Hematopoietic multipotent progenitor cell treated with erythropoietin and hydrocortisone succinate and interleukin-3 and kit ligand, for 15 days (in vitro differentiated cells): ENCODE data around the gene PTPN21.

ENCODE experiments used
- DNase-seq: peaks from one replicate; pipeline ENCODE4 v3.0.0-alpha.2; 2015; ENCODE audit warnings: low spot score

Gene PTPN21

DNA sequence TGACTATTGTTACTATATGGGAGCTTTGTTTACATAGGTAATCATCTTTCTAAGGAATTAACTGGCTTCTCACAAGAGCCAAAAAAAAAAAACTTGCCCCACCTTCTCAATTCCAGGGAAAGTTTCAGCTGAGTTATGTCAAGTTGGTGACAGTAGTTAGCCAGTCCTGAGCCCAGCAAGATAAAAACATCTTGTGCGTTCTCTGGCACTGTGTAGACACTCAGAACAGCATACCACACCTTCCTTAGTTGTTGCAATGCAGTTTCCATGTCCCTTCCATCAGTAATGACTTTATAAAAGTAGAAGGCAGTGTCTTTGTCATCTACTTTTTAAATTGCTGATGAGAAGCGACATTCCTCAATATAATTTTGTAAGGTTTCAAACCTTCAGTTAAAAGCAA is 50.2 kb downstream of the PTPN21 start:
- DNase-seq = no peak

DNA sequence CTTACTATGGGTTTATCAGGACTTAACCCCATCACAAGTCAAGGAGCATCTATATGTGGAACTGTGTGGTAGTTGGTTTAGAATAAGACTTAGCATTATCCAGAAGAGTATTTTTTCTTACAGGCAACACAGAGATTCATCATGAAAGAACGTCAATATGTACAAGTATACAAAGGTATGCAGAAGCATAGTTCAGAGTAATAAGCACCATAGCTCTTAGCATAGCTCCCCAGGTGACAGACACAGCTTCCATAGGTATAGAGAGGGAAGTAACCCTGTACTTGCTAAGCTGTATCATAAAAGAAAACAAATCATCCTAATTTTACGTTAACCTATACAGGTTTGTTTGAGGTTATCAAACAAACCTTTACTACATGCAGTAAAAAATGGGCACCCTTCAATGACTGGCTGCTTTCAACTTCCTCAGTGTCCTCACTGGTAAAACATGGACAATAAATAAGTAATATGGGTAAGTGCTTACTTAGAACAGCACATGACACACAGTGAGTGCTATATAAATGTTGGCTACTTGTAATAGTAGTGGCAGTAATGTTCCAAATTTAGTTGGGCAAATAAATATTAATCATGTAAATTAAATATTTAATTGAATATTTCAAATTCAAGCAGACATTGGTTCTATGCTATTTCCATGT is 50.9 kb downstream of the PTPN21 start:
- no peak for DNase-seq

DNA sequence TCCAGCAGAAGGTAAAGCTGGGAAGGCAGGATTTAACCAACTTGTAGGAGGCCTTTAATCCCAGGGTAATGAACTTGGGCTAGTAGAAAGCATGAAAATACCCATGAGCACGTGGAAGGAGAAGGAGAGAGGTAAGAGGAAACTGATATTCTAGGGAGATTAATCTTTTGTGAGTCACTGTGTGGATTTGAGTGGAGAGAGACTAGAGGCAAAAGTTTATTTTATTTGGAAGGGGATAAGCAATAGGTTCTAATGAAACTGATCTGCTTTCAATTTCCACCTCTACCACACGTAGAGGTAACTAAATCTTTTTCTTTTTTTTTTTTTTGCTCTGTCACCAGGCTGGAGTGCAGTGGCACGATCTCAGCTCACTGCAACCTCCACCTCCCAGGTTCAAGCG is 52.1 kb downstream of the PTPN21 start:
- DNase-seq = no peak

DNA sequence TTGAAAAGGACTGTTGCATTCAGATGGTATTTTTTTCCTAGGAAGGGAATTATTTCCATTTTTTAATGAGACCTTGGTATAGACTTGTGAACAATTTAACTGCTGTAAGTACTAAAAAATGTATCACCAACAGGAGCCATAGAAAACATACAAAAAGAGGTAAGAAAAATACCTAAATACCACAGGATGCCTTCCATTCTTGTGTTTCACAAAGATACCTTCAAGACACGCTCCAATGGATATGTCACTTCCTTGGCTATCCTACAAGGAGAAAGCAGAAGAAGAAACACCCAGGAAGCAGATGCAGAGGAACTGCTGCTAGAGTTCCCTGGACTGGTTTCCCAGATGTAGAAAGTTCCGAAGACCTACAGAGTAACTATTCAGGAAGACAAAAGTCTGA is 54.2 kb downstream of the PTPN21 start:
- DNase-seq = no peak

DNA sequence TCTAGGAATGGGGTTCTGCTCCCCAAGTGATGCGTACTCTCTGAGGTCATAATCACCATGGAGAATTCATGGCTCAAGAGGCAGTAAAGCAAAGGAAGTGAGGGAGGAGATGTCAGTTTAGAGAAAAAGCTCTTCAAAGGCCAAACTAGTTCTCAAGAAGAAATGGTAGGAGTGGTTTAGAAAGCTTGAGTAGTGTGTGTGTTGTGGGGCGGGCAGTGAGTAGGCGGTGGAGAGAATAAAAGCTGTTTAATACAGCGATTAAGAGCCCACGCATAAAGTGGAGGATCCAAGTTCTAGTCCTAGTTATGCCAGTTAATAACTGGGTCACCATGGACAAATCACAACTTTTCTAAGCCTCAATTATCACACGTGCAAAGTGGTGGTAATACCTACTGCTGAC is 55.6 kb downstream of the PTPN21 start:
- DNase-seq = no peak

DNA sequence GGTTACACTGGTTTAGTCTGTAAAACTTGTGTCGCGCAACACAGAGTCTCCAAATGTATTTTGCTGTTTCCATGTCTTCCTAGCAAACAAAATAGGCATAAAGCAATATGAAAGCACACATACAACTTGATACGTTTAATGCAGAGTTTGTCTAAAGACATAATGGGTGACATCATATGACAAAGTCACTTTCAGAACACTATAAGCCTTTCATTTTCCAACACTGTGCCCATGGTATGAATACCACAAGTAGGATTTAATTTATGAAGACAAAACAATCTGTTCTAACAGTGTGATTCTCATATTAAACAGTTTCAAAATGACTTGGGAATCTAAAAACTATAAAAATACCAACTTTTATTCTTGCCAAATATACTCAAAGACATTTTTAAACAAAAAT is 58.4 kb downstream of the PTPN21 start:
- DNase-seq = no peak

DNA sequence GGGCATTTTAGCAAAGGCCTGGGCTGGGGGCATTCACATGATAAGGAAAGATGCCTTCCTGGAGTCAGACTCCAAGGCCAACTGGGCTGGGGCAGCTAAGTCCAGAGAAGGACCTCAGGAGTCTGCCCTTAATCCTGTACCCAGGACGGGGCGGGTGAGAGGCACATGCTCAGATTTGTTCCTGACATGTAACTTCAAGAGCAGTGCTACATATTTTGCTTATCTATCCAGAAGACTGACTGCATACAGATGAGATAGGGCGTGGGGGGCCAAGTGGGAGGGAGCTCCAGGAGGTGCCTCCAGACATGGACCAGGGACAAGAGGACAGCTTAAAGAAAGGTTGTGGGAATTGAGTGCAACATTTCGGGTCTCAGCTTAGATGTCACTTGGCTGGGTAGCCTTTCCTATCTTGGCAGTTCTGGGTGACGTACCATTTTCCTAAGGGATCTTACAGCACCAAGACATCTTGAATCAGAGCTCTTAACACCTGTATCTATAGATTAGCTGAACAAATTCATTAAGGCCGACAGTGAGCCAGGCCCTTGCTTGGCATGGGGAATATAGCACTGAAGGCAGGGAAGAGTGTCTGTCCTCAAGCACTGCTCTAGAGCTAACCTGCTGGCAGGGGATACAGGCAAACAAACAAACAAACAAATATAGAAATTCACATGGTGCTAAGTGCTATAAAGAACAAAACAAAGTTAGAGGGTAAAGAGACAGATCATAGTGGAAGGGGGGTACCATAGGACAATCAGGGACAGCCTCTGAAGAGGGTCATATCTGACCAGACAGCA is 61.2 kb downstream of the PTPN21 start:
- no peak for DNase-seq

DNA sequence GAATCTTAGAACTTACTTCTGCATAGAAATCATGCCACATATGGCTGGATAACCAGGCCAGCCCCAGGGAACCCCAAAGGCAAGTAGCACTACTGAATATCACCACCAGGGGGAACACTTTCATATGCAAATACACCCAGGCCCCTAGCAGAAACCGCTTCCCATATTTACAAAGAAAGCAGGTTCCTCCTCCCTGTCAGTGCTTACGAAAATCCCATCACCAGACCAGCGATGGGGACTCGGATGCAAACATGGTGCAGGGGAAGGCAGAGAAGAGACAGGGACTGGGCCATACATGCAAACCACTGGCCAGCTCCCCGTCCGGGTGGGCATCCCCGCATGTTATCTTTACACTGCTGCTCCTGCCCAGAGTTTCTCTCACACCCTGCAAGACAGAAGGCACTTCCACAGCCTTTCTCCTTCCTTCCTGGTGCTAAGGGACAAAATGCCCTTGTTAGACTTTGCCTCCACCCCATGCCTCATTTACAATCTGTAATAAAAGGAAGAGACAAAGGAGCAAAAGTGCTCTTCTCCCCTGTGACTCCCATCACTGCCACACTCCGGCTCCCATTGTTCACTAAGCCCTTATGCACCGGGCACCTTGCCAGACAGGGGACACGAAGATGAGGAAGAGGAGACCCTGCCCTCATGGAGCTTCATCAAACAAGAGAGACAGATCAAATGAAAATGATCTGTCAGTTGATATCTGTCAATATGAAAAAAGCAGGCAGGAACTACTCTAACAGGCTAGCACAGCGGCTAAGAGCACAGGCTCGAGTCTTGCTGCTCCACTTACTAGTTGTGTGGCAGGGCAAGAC is 62.3 kb downstream of the PTPN21 start:
- DNase-seq = peak; percentile 60

DNA sequence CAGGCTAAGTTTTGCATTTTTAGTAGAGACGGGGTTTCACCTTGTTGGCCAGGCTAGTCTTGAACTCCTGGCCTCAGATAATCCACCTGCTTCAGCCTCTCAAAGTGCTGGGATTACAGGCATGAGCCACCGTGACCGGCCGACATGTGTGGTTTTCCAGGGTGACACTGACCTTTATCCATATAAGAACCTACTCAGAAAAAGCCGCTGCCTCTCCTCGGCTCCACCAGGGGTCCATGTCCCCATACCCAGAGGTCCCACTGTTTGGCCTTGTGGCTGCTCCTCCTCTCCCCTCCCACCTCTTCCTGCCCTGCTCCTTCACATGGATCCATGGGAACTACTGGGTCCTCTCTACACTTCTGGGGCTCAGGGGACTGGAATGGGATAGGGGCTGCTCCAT is 64.6 kb downstream of the PTPN21 start:
- DNase-seq = no peak

DNA sequence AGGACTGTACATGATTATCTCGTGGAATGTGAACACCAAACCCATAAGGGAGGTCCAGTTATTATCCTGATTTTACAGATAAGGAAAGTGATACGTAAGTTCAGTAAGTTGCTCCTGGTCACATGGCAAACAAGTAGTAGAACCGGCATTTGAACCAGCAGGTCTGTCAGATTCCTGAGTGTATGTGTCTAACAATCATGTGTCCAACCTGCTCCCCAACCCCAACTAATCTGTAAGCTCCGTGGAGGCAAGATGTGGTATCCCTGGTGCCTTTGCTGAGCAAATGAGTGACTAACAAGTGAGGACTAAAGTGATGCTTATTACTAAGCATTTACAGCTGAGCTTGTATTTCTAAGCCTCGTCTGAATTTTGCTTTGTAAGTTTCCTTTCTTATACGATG is 65.9 kb downstream of the PTPN21 start:
- DNase-seq = no peak

DNA sequence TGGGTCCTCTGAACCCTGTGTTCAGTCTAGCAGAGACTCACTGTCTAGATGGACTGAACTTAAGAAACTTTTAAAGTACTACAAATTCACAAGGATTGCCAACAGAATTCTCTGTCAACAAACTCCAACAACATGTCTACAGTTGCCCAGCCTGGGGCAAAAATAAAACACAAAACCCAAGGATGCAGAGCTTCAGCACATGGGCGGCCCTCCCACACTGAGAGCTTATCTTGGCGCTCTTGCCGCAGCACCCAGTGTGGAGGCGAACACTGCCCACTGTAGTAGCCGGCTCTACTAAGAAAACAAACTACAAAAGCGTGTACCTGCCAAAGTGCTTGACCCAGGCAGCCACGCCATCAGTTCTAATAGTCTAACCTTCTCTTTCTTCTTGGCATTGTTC is 66.7 kb downstream of the PTPN21 start:
- no peak for DNase-seq

DNA sequence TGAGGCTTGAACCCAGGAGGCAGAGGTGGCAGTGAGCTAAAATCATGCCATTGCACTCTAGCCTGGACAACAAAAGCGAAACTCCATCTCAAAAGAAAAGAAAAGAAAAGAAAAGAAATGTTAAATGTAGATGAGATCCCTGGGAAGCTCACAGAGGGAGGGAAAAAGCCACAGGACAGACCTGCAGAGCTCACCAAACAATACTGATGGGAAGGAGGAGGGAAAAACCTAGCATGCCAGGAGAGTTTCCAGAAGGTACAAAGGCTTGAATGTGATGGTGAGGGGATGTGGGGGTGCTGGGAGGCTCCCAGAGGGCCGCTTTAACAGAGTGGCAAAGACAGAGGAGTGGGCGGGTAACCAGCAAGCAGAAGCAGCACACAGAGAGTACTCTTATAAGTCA is 72.3 kb downstream of the PTPN21 start:
- no peak for DNase-seq

DNA sequence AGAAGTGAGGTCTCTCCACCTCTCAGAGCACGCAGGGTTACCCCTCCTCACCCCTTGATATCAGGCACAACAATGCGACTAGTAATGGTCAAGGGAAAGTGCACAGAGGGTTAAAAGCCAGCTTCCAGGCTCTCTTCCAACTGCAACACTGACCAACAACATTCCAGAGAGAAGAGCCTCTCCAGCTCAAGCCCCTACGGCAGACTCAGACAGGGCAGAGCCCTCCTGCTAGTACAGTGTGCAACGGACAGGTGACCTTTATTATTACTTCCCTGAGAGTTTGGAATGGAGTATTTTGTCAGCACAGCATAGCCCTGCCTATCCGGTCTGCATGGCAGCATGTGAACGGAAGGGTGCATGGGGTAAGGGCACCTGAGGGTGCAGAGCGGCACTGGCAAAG is 73.0 kb downstream of the PTPN21 start:
- DNase-seq = no peak

DNA sequence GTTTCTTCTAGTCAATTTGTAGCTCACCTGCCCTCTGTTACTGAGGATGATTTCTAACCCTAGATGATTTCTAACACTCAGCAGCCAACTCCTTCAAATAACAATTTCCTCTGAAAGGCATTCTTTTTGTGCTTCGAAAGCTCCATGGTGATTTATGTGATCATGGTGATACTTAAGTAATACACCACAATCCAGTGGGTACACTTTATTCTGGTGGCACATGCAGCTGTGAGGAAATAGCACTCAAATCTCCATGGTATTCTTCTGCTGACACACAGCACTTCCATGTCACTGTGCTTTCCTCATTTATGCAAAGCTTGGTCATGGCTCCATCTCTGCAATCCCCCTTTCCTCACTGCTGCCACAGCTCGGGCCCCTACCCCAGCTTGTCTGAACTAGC is 73.7 kb downstream of the PTPN21 start:
- DNase-seq = no peak

DNA sequence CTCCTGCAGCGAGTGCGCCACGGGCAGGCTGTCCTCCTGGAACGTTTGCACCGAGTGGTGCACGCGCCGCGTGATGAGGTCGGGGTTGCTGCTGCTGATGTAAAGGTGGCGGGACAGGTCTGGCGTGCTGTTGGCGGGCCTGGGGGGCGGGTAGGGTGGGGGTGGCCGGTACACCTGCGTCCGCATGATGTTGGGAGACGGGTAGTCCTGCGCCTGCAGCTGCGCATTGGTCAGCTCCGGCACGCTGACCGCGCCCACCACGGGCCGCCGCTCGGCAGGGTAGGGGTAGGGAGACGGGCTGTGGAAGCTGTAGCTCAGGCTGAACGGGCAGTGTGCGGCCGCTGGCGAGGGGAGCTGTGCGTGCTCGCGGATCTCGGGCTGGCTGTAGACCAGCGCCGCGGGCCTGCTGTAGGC is 75.2 kb downstream of the PTPN21 start:
- DNase-seq = no peak

DNA sequence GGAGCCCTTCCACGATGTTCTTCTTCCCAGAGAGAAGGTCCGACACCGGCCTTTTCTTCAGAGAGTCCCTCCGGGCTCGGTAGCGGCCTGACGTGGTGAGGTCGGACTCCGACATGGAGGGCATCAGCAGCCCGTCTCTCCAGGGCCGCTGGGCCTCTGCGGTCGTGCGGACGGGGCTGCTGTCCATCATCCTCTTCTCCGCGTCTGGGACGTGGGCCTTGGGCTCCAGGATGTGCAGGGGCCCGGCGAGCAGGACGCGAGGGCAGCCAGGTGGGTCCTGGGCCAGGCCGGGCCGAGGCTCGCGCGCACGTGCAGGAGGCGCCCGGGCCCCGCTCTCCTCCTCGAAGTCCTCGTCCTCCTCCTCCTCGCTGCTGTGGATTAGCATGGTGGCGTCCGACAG is 75.9 kb downstream of the PTPN21 start:
- DNase-seq = no peak

DNA sequence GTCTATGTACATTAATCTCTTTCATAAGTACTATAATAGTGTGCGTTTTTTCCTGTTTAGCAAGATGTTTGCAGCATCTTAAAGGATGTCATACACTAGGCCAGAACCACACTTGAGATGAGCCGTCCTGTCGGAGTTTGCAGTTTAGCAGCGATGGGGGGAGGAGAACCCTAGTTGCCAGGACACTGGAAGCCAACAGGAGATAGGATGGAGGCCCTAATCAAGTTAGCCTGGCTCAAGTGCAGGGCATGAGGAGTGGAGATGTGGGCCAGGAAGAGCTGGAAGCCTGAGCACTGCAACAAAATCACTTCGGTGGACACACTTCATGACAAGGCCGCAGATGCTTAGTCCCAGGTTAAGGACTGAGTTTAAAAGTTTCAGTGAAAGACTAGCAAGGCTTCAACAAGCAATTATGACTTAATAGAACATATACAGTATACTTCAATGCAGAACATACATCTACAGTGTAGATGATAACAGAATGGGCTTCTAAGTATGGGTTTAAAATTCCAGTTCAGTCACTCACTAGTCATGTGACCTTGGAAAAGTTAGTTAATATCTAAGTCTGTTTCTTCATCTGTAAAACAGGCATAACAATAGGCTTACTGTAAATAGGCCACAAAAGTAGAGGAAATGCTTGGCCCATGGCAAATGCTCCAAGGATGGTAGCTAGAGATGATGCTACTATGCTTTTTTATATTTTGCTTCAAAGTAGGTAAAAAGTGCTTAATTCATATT is 77.1 kb downstream of the PTPN21 start:
- DNase-seq = no peak

DNA sequence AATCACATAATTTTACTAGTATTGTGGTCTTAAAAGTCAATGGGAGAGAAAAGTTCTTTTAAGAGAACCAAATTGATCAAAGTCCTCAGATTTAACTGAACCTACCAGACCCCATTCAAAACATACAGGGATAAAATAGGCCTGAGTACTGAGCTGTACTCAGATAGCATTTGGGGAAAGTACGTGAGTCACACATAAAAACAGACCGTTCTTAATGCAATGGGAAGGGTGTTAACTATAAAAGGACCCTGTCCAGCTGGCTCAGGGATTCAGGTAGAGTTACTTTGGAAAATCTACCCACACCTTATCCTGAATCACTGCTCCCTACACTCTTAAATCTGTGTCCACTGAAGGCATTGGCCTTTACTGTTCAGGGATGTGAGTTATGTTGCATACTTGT is 78.0 kb downstream of the PTPN21 start:
- no peak for DNase-seq

DNA sequence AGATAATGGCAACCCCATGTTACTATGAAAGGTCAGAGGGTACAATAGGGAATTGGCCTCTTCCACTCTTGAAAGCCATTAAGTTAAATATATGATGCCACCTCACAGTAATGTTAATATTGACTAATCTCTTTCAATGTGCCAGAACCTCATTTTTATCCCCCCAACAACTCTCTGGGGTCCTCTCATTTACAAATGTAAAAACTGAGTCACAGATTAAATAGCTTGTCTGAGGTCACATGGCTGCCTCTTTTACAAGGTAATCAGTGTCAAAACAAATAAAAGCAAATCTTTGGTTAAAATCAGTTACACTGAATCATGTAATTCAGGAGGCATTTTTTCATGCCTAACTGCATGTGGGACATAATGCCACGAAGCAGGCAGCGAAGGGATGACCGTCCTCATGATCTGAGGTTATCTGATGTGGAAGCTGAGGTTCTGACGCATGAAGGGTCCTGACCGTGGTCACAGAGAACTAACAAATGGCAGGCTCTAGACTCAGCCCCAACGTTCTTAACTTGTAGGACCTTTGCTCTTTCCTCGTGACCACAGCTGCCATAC is 78.5 kb downstream of the PTPN21 start:
- no peak for DNase-seq

DNA sequence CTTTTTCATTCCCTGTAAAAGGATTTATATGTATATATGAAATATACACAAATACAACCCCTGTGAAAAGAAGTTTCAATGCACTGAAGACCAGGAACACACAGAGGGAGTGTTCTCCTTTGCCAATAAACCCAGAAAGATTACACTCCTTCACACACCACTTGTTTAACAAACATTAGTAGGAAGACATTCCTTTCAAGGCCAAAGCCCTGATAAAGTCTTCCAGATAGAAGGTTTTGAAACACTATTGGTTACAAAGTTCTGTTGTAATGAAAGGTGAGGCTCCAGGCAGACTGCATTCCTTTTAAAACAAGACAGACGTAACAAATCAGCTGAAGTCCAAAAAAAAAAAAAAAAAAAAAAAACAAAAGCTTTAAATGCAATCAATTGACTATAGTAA is 81.0 kb downstream of the PTPN21 start:
- DNase-seq = no peak

DNA sequence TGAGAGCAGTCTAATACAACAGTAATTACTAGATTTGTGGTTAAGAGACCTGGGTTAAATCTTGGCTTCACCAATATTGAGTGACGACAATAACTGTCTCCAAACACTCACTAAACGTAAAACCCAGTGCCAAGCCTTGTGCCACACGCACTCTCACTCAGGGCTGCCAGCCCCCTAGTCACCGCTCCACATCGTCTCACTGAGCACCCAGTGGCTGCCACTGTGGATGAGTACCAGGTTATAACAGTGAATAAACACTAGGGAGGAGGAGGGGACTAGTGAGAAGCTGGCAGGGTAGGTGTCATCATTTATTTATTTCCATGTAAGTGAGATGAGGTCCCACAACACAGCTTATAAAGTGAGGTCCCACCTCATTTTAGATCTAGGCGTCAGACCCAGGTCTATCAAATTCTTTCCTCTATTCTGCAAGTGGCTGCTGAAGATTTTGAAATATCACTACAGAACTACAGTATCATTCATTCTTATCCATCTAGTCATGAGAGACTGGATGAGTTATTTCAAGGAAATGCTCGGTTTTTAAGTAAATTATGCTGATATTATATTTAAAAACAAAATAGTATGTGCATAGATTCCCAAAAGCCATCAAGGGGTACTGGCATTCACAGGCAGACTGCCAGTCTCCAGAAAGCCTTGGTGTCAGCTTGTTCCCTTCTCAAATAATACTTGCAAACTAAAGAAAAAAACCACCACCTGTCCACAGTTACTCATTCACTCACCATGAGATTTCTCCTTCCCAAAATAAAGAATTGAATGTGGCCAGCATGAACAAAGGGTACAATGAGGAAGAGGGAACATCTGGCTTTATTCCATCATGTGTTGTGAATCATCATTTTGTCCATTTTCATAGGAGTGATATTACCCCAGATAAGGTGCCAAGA is 84.0 kb downstream of the PTPN21 start:
- no peak for DNase-seq
